Activated CD8-positive, alpha-beta memory T cell treated with anti-CD3 and anti-CD28 coated beads, Interleukin-2, amount 50 U/mL, for 48 hours (primary cell): Measurements from ENCODE around the gene TK2.

Experiments used
- DNase-seq: peaks from one replicate; pipeline ENCODE4 v3.0.0-alpha.2; 2020

TK2 gene

GRCh38 chr16:66462912-66463311 lies 87.0 kb downstream of the TK2 start:
- no peak for DNase-seq

GRCh38 chr16:66460703-66461102 lies 89.2 kb downstream of the TK2 start:
- DNase-seq = no peak

GRCh38 chr16:66459878-66460277 lies 90.0 kb downstream of the TK2 start:
- DNase-seq = no peak

GRCh38 chr16:66458853-66459252 lies 91.1 kb downstream of the TK2 start:
- no peak for DNase-seq

- no peak for DNase-seq
Measured at GRCh38 chr16:66458292-66458691, 91.6 kb downstream of the TK2 start.
